Epidermal melanocyte (primary cell): ENCODE results near the gene SYTL3.
"Not testable (repeated sequence)": the region's sequence is repeated elsewhere in the genome, so short reads cannot be mapped to it uniquely, and the experiment has no call there.

Experiments
- DNase-seq: peaks from one replicate; pipeline ENCODE4 v3.0.0; 2011; ENCODE audit warnings: low spot score; ENCODE audit not compliant: insufficient read length

The SYTL3 gene

GRCh38 chr6:158686791-158687381 lies 37.0 kb downstream of the SYTL3 start:
- no peak for DNase-seq

- no peak for DNase-seq
Measured at GRCh38 chr6:158687506-158687905, 37.7 kb downstream of the SYTL3 start.

- no peak for DNase-seq
Measured at GRCh38 chr6:158688860-158689259, 39.0 kb downstream of the SYTL3 start.

- no peak for DNase-seq
Measured at GRCh38 chr6:158694913-158695312, 45.1 kb downstream of the SYTL3 start.

GRCh38 chr6:158697811-158698210 lies 48.0 kb downstream of the SYTL3 start:
- no peak for DNase-seq

GRCh38 chr6:158698931-158699330 lies 49.1 kb downstream of the SYTL3 start:
- no peak for DNase-seq

- not testable (repeated sequence) for DNase-seq
Measured at GRCh38 chr6:158701268-158701667, 51.4 kb downstream of the SYTL3 start.

GRCh38 chr6:158703111-158703836 lies 53.4 kb downstream of the SYTL3 start:
- no peak for DNase-seq

GRCh38 chr6:158703837-158704822 lies 54.3 kb downstream of the SYTL3 start:
- DNase-seq = peak; percentile 72

GRCh38 chr6:158705386-158706126 lies 55.7 kb downstream of the SYTL3 start:
- no peak for DNase-seq

- peak; percentile 42 for DNase-seq
Measured at GRCh38 chr6:158706369-158706982, 56.6 kb downstream of the SYTL3 start.

- no peak for DNase-seq
Measured at GRCh38 chr6:158707120-158707820, 57.4 kb downstream of the SYTL3 start.

GRCh38 chr6:158707821-158708195 lies 58.0 kb downstream of the SYTL3 start:
- no peak for DNase-seq

- DNase-seq = no peak
Measured at GRCh38 chr6:158708239-158708638, 58.4 kb downstream of the SYTL3 start.

GRCh38 chr6:158709809-158710208 lies 60.0 kb downstream of the SYTL3 start:
- no peak for DNase-seq

GRCh38 chr6:158711264-158711663 lies 61.4 kb downstream of the SYTL3 start:
- DNase-seq = no peak

- no peak for DNase-seq
Measured at GRCh38 chr6:158713469-158713868, 63.6 kb downstream of the SYTL3 start.

- DNase-seq = no peak
Measured at GRCh38 chr6:158714706-158715105, 64.9 kb downstream of the SYTL3 start.

GRCh38 chr6:158715330-158716311 lies 65.8 kb downstream of the SYTL3 start:
- no peak for DNase-seq
